Neural cell (in vitro differentiated cells): ENCODE results near the gene HPSE2. TPM values are rescaled to one million over a fixed set of nuclear protein-coding genes. Genes with fewer than 3 reads are reported as not detected.

Experiments
- H2AFZ ChIP-seq: fragments of 200-600, 300-800 bp; sonication (generic), shearing (Covaris generic); 2 replicates; pipeline ENCODE4 v1.6.0; 2014; ENCODE audit warnings: low read depth, mild to moderate bottlenecking, antibody characterized with exemption, low read length, moderate library complexity
- H3F3A ChIP-seq: fragments of 200-600 bp; shearing (Covaris generic); 2 replicates; pipeline ENCODE4 v1.6.1; 2016; ENCODE audit warnings: mild to moderate bottlenecking, moderate library complexity, mixed read lengths, antibody characterized with exemption, low read length; ENCODE audit not compliant: insufficient read depth, poor library complexity, severe bottlenecking
- H3K27ac ChIP-seq: fragments of 200-600, 300-800 bp; sonication (generic), shearing (Covaris generic); 2 replicates; pipeline ENCODE4 v1.5.1; 2014; ENCODE audit warnings: mild to moderate bottlenecking, low read length, moderate library complexity
- H3K27me3 ChIP-seq: fragments of 300-800, 200-600 bp; sonication (generic), shearing (Covaris generic); 2 replicates; pipeline ENCODE4 v1.6.0; 2014; ENCODE audit warnings: mild to moderate bottlenecking, low read depth, low read length, moderate library complexity; ENCODE audit not compliant: insufficient read depth
- H3K36me3 ChIP-seq: fragments of 300-800, 200-600 bp; sonication (generic), shearing (Covaris generic); 2 replicates; pipeline ENCODE4 v1.5.1; 2014; ENCODE audit warnings: mild to moderate bottlenecking, antibody characterized with exemption, low read length, moderate library complexity; ENCODE audit not compliant: insufficient read depth
- H3K4me2 ChIP-seq: fragments of 300-800, 200-600 bp; sonication (generic), shearing (Covaris generic); 2 replicates; pipeline ENCODE4 v1.6.0; 2014; ENCODE audit warnings: mild to moderate bottlenecking, low read length
- H3K4me3 ChIP-seq: fragments of 300-800, 200-600 bp; sonication (generic), shearing (Covaris generic); 2 replicates; pipeline ENCODE4 v1.5.1; 2014; ENCODE audit warnings: mild to moderate bottlenecking, low read length, moderate library complexity
- H3K79me2 ChIP-seq: fragments of 200-600 bp; shearing (Covaris generic); replicated peaks from 2 replicates; pipeline ENCODE4 v1.6.0; 2014; ENCODE audit warnings: mild to moderate bottlenecking, low read length, moderate library complexity; ENCODE audit not compliant: insufficient read depth
- H3K9ac ChIP-seq: fragments of 300-800, 200-600 bp; sonication (generic), shearing (Covaris generic); 2 replicates; pipeline ENCODE4 v1.6.1; 2016; ENCODE audit warnings: mild to moderate bottlenecking, low read length, mixed read lengths
- H3K9me2 ChIP-seq: fragments of 200-600 bp; shearing (Covaris generic); 2 replicates; pipeline ENCODE4 v1.6.1; 2016; ENCODE audit warnings: mild to moderate bottlenecking, low read length, mixed read lengths; ENCODE audit not compliant: insufficient read depth
- H3K9me3 ChIP-seq: fragments of 200-600, 300-800 bp; sonication (generic), shearing (Covaris generic); 2 replicates; pipeline ENCODE4 v1.6.1; 2016; ENCODE audit warnings: mild to moderate bottlenecking, mixed run types, low read length, moderate library complexity, mixed read lengths
- H4K20me1 ChIP-seq: fragments of 200-600 bp; shearing (Covaris generic); 2 replicates; pipeline ENCODE4 v1.6.1; 2016; ENCODE audit warnings: mild to moderate bottlenecking, mixed run types; ENCODE audit not compliant: insufficient read depth
- EP300 ChIP-seq: fragments of 450-650 bp; conservative IDR thresholded peaks from 2 replicates; pipeline ENCODE4 v1.6.1; 2014; ENCODE audit warnings: antibody characterized with exemption, mild to moderate bottlenecking, moderate library complexity; ENCODE audit not compliant: poor library complexity, severe bottlenecking
- EZH2 ChIP-seq: fragments of 200-600, 300-800 bp; shearing (Covaris generic), sonication (generic); IDR thresholded peaks from 2 replicates; pipeline ENCODE4 v1.6.1; 2014; ENCODE audit warnings: antibody characterized with exemption, low read length, borderline replicate concordance, mild to moderate bottlenecking; ENCODE audit not compliant: insufficient read depth, poor library complexity, severe bottlenecking
- MXI1 ChIP-seq: fragments of 450-650 bp; conservative IDR thresholded peaks from 2 replicates; pipeline ENCODE4 v1.6.1; 2014; ENCODE audit warnings: antibody characterized with exemption, mild to moderate bottlenecking; ENCODE audit not compliant: poor library complexity, severe bottlenecking
- POLR2AphosphoS5 ChIP-seq: IDR thresholded peaks from 2 replicates; pipeline ENCODE4 v1.6.1; 2012
- RAD21 ChIP-seq: fragments of 450-650 bp; conservative IDR thresholded peaks from 2 replicates; pipeline ENCODE4 v1.6.1; 2014; ENCODE audit warnings: antibody characterized with exemption, mild to moderate bottlenecking, moderate library complexity
- SMC3 ChIP-seq: fragments of 450-650 bp; conservative IDR thresholded peaks from 2 replicates; pipeline ENCODE4 v1.6.1; 2014; ENCODE audit warnings: antibody characterized with exemption, mild to moderate bottlenecking, moderate library complexity; ENCODE audit not compliant: poor library complexity
- TAF1 ChIP-seq: IDR thresholded peaks from 2 replicates; pipeline ENCODE4 v1.6.1; 2012; ENCODE audit warnings: low read depth
- polyA plus RNA-seq: library from polyadenylated mRNA; depleted of rRNA; stranded (reverse); fragments of >200 nt; gene quantifications from 2 replicates; pipeline ENCODE4 v1.2.3, GENCODE V29; 2014
- TF ChIP-seq, protein P1 (sequence below): fragments of 450-650 bp; IDR thresholded peaks from 2 replicates; pipeline ENCODE4 v1.5.1; 2014; ENCODE audit warnings: antibody characterized with exemption, mild to moderate bottlenecking, moderate library complexity; ENCODE audit not compliant: poor library complexity, severe bottlenecking
- TF ChIP-seq, protein P2 (sequence below): IDR thresholded peaks from 2 replicates; pipeline ENCODE4 v1.6.1; 2012; ENCODE audit warnings: borderline replicate concordance

Gene HPSE2
- polyA plus RNA-seq, 1 donor from 2014 or later: not detected

DNA sequence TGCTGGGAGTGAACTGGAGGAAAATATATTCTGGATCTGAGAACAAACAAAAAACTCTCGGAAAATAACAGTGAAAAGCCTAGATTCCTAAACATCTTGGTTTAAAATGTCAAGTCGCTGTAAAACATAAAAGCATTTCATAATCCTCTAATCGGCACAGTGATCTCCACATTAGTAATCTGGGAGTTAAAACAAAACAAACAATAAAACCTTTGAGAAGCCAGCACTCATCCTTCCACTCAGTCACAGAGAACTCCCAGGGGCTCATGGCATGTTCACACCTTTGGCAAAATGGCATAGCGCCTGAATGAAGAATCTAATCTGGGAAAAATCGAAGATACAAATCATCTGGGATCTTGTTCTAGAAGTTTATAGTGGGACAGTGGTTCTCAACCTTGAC lies 764.8 kb downstream of the HPSE2 start:
- H3K27me3 ChIP-seq: no peaks in the 10 kb centered on the region
- H3K4me3 ChIP-seq: no peak overlapping the region
- no peak overlapping the region for H3K9ac ChIP-seq
- H3K4me2 ChIP-seq: no peak overlapping the region
- no peaks in the 10 kb centered on the region for H3F3A ChIP-seq
- H4K20me1 ChIP-seq: no peaks in the 10 kb centered on the region
- H3K36me3 ChIP-seq: no peaks in the 10 kb centered on the region
- TF ChIP-seq SMC3 (no peak), MXI1 (no peak), TAF1 (no peak)
- TF ChIP-seq, protein P1, sequence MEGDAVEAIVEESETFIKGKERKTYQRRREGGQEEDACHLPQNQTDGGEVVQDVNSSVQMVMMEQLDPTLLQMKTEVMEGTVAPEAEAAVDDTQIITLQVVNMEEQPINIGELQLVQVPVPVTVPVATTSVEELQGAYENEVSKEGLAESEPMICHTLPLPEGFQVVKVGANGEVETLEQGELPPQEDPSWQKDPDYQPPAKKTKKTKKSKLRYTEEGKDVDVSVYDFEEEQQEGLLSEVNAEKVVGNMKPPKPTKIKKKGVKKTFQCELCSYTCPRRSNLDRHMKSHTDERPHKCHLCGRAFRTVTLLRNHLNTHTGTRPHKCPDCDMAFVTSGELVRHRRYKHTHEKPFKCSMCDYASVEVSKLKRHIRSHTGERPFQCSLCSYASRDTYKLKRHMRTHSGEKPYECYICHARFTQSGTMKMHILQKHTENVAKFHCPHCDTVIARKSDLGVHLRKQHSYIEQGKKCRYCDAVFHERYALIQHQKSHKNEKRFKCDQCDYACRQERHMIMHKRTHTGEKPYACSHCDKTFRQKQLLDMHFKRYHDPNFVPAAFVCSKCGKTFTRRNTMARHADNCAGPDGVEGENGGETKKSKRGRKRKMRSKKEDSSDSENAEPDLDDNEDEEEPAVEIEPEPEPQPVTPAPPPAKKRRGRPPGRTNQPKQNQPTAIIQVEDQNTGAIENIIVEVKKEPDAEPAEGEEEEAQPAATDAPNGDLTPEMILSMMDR: no peak
- no peaks in the 10 kb centered on the region for H3K79me2 ChIP-seq
- no peaks in the 10 kb centered on the region for H3K9me3 ChIP-seq
- no peak overlapping the region for H2AFZ ChIP-seq
- H3K27ac ChIP-seq: no peak overlapping the region
- H3K9me2 ChIP-seq: no peaks in the 10 kb centered on the region

DNA sequence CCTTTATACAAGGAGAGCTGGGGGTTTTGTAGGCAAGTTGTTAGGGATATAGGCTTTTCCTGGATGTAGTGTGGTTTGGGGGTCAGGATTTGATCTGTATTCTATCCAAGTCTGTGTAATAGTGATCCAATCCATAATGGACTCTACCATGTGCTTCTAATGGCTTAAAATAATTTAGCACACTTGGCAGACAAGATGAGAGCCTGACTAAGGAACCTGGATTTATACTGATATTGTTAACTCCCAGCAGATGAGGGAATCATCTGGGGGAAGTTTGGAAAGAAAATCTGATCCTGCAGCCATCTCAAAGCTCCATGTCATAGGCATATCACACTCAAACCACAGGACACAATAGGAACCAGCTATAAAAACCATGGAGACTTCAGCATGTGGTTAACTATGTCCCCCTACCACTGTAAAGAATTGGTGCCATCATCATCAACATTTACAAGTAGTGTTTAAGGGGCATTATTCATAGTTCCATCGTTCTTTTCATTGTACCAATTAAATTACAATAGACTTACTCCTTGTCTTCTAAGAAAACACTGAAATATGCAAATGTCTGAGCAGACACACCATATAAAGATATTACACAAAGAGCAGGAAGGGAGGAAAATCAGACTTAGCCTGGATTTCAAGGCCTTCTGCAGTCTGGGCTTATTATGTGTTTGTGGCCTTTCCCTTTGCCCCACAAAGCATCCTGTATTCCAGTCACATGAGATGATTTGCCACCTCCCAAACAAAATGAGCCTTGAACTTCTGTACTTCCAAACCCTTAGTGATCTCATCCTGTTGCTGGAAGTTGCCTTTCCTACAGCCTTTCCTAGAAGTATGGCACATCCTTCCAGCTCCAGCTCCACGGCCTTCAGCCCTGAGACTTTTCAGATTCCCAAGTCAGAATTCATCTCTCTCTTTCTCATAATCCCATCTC lies 766.4 kb downstream of the HPSE2 start:
- H3K27me3 ChIP-seq: no peaks in the 10 kb centered on the region
- no peaks in the 10 kb centered on the region for H3F3A ChIP-seq
- TF ChIP-seq MXI1 (no peak), POLR2AphosphoS5 (no peak), TAF1 (no peak), RAD21 (no peak), EP300 (no peak), SMC3 (no peak), EZH2 (no peak)
- TF ChIP-seq, protein P1: no peak
- TF ChIP-seq, protein P2, sequence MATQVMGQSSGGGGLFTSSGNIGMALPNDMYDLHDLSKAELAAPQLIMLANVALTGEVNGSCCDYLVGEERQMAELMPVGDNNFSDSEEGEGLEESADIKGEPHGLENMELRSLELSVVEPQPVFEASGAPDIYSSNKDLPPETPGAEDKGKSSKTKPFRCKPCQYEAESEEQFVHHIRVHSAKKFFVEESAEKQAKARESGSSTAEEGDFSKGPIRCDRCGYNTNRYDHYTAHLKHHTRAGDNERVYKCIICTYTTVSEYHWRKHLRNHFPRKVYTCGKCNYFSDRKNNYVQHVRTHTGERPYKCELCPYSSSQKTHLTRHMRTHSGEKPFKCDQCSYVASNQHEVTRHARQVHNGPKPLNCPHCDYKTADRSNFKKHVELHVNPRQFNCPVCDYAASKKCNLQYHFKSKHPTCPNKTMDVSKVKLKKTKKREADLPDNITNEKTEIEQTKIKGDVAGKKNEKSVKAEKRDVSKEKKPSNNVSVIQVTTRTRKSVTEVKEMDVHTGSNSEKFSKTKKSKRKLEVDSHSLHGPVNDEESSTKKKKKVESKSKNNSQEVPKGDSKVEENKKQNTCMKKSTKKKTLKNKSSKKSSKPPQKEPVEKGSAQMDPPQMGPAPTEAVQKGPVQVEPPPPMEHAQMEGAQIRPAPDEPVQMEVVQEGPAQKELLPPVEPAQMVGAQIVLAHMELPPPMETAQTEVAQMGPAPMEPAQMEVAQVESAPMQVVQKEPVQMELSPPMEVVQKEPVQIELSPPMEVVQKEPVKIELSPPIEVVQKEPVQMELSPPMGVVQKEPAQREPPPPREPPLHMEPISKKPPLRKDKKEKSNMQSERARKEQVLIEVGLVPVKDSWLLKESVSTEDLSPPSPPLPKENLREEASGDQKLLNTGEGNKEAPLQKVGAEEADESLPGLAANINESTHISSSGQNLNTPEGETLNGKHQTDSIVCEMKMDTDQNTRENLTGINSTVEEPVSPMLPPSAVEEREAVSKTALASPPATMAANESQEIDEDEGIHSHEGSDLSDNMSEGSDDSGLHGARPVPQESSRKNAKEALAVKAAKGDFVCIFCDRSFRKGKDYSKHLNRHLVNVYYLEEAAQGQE: no peak
- no peaks in the 10 kb centered on the region for H3K36me3 ChIP-seq
- no peak overlapping the region for H3K4me3 ChIP-seq
- H3K27ac ChIP-seq: no peak overlapping the region
- no peak overlapping the region for H3K9ac ChIP-seq
- no peaks in the 10 kb centered on the region for H4K20me1 ChIP-seq
- H2AFZ ChIP-seq: no peak overlapping the region
- no peaks in the 10 kb centered on the region for H3K9me2 ChIP-seq
- H3K4me2 ChIP-seq: no peak overlapping the region
- no peaks in the 10 kb centered on the region for H3K79me2 ChIP-seq
- H3K9me3 ChIP-seq: no peaks in the 10 kb centered on the region
